Left renal cortex interstitium (tissue), 4 donors: ENCODE measurements around the gene ROR1. TPM values are rescaled to one million over a fixed set of nuclear protein-coding genes. Genes with fewer than 3 reads are reported as not detected.

Experiments
- DNase-seq, 4 donors: peaks; one replicate each; pipeline ENCODE4 v3.0.0-alpha.2; 2013; ENCODE audit warnings: low read depth in 4 of 4, low spot score in 2 of 4, missing footprints in 1 of 4
- polyA plus RNA-seq, 4 donors: library from polyadenylated mRNA; unstranded; fragments of 120-200 nt; gene quantifications; one replicate each; pipeline ENCODE4 v1.2.1, GENCODE V29; 2013; ENCODE audit not compliant: insufficient read length in 4 of 4

The ROR1 gene
- polyA plus RNA-seq, 4 donors: 29.2 to 38.1 (median 33.3) TPM

DNA sequence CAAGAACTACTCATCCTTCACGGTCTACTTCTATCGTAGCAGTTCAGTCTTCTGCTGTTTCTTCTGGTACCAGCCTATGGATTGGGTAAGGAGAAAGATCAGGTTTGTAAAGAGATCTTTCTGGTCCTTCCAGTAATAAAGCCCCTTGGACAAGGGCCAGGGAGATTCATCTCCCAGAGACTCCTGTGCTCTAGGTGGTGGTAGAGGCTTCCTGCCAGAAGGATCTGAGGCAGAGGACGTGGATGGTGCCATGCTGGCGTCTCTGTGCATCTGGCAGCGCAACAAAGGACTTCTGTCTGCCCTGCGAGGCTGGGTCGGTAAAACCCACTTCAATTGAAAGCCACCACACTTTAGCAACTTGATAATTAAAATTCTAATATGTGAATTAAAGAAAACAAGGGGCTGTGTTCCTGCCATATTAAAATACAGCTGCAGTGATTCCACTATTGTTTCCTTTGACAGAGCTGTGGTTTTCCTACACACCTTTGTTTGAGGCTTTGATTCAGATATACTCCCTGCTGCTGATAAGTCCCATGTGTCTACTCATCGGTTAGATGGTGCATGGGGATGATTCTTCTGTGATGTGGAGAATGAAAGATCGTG lies 73.6 kb downstream of the ROR1 start:
- DNase-seq: no peak

DNA sequence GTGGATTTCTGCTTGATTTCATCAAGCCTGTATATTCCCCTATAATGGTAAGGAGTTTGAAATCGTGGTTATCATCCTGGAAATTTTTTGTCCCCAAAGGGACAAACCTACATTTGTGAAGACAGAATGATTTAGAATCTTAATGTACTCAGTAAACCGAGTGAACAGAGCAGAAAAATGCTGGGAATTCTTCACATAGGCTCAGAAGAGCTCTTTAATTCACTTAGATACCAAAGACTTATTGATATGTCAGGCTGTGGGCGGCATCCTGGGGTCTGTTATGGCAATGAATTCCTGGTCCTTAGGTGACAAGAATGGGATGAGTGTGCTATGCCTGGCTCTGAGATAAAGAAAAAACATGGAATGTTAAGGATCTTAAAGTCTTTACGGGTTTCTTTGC lies 74.9 kb downstream of the ROR1 start:
- DNase-seq: no peak

DNA sequence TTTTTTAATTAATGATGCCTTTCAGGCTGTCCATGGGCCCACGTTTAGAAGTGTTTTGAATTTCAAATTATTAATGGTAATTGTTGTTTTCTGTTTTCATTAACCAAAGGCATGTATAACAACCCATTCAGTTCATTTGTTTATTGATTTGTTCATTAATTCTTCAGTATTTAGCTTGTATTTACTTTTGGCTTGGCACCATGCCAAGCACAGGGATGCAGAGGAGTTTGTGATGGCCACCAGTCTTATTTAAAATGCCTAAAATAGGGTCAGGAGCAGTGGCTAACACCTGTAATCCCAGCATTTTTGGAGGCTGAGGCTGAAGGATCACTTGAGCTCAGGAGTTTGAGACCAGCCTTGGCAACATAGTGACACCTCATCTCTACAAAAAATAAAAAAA lies 75.3 kb downstream of the ROR1 start:
- no peak for DNase-seq

DNA sequence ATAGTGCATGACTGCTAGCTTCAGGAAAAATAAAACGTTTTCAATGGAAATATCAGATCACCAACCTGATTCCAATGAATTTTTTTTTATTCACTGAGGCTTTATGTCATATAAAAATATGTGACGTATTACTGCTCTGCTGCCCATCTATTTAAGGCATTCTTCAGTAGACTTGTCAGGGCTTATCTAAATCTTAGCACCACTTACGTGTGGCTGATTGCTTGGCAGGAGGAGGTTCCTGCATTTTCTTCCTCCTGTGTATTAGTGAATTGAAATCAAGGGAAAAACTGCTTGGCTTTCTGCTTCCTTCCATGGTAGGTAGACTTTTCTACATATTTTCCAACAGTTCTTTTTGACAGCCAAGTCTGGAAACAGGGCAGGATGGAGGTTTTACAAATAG lies 80.3 kb downstream of the ROR1 start:
- DNase-seq: no peak

DNA sequence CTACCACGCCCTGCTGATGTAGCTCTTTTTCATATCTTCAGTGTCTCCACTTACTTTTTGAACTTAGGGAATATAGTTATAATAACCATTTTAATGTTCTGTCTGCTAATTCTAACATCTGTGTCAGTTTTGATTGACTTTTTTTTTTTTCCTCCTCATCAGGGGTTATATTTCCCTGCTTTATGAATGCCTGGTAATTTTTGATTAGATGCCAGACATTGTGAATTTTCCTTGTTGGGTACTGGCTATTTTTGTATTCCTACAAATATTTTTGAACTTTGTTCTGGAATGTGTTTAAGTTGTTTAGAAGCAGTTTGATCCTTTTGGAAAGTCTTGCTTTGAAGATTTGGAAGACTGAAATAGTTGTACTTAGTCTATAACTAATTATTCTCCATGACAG lies 82.1 kb downstream of the ROR1 start:
- no peak for DNase-seq

DNA sequence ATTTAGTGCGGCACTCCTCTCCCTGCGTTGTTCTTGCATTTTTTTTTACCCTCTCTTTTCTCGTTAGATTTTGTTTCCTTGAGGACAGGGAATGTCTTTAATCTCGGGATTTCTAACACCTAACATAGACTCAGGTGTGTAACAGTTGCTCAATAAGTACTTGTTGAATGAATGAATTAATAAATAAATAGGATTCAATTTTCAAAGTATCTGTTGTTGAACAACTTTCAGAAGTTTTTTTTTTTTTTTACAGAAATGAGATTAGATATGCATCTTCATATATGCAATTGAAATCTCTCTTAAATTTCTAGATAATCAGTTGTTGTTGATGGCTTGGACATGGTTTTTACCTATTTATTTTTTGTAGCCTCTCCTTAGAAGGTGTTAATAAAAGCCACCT lies 83.1 kb downstream of the ROR1 start:
- no peak for DNase-seq

- no peak for DNase-seq
Measured at GRCh38 chr1:63857478-63857877, 83.7 kb downstream of the ROR1 start.

DNA sequence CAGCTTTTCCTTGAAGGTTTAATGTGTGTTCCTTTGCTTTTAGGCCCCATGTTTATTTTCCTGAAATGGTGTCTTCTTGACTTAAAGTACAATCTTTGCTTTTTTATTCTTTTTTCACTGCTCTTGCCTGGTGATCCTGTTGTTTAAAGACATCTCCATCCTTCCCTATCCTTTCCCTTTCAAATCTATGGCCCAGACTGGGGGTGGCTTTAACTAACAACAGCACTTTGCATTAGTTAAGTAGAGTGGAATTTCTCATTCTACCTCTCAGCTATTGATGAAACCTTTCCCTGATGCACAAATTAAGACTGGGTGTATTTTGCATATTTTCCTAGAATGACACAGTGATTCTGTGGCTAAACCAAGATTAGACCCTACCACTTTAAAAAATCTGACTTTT lies 84.3 kb downstream of the ROR1 start:
- DNase-seq: no peak

DNA sequence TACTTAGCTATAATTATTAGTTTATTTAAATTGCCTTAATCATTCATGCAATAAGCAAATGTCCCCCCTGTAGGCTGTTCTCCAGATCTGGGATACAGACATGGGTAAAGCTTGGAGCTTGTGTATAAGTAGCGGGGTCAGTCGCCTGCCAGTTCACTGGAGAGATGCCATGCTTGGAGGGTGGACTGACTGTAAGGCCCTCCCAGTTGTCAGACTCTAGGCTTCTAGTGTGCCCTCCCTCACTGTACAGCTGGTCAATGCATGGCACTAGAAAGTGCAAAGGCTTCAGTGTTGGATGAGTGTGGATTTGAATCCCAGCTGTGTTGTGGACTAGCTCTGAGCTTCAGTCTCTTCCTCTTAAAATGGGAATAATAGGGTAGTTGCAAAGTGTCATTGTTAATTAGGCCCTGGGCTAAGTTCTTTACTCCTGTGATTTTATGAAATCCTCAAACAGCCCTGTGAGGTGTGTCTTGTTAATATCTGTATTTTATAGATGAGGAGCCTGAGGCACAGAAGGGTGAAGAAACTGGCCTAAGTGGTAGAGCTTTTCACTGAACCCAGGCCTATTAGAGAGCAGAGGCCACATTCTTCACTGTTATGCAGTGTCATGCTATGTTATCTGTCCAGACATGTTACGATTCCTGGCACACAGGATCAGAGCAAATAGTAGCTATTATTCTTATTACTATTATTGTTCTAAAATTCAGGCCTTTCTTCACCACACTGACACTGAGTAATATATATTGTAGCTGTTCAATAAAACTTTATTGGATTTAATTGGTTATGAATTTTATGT lies 85.9 kb downstream of the ROR1 start:
- no peak for DNase-seq

DNA sequence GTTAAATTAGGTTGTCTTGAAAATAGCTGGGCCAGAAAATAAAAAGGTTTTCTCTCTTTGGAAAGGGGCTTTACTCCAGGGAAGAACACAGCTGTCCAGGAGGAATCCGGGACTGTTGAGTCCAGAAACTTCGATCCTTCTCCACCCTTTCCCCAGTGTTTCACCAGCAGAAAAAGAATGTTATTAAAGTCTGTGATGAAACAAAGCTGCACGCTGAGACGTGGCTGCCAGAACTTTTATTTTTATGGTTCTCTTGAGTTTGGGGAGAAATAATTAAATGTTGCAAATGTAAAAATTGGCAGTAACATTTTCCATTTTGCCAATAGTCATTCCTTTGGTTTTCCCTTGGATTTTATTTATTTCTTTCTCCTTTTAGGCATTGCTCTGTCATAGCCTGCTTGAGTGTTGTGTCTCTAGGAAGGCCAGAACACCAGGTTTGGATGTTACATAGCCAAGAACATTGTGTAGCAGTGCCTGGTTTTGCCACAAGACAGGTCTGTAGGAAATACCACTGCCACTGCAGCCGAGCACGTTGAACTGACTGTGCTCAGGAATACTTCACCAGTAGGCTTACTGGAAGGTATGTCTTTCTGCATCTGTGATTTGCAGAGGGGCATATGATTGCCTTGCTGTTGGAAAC lies 87.4 kb downstream of the ROR1 start:
- DNase-seq: no peak

DNA sequence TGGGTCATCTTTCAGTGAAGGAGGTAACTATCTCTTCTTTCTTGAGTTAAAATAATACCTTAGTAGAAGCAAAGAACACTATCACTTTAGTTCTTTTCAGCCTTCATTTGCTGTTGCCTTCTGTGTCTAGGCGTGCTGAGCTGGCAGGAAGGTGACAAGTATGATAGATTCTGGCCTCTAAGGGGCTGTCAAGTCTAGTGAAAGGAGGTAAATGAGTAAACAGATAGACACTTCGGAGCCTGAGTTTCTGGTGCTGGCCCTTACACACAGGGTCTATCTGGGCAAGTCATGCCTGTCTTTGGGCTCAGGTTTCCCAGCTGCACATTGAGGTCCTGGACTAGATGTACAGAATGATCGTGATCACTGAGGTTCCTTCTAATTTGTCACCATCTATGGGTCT lies 89.3 kb downstream of the ROR1 start:
- no peak for DNase-seq

DNA sequence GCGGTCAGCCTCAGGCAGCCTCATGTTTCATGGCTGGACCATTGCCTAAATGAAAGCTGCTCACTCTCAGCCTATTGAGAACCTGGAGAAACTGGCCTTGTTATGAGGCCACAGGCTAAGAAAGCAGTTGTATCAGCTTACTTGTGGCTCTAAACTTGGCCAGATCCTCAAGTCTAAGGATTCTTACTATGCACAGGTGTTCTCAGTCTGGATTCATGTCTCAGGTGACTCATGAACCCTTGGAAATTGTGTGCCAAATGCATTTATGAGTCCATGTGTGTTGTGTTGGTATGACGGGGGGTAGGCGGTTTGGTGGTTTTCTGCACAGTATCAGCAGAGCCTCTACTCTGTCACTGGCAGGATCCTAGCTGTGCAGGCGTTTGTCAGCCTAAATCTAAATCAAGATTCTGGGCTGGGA lies 90.4 kb downstream of the ROR1 start:
- DNase-seq: no peak

DNA sequence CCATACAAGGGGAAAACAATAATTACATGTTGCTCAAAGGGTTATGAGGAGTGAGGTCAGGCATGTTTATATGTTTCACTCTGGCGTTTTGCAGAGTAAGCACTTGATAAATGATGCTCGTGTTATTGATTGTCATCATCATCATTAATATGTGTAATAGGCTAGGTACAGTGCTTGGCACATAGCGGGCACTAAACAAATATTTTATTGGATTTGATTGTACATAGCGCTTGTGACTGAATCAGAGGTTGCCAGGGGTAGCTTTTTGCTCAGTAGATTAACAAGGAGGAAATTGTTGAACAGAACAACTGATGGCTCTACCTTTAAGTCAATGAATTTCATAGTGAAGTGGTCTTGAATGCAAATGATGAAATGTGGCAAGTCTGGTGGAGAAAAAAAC lies 91.7 kb downstream of the ROR1 start:
- no peak for DNase-seq

DNA sequence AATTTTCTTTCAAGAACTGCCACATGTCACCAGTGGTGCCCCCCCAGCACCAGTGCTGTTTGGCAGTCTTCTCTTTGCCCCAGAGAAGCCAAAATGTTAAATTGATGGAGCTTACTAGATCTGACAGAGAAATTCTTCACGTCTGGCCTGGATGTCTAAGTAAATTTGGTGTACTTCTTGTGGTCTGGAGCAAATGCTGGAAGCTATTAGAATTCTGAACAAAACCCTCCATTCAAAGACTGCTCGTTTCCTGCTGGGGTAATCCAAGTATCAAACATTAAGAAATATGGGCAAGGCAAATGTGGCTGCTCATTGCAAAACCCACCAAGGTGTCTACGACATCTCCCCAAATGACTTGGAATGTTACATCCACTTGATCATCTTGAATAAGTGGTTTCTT lies 92.3 kb downstream of the ROR1 start:
- no peak for DNase-seq

GRCh38 chr1:63867429-63868176 lies 93.8 kb downstream of the ROR1 start:
- peak in 1 of 4 donors; percentile 38 for DNase-seq

- DNase-seq: no peak
Measured at GRCh38 chr1:63868268-63868781, 94.5 kb downstream of the ROR1 start.

GRCh38 chr1:63870152-63870551 lies 96.3 kb downstream of the ROR1 start:
- DNase-seq: no peak

DNA sequence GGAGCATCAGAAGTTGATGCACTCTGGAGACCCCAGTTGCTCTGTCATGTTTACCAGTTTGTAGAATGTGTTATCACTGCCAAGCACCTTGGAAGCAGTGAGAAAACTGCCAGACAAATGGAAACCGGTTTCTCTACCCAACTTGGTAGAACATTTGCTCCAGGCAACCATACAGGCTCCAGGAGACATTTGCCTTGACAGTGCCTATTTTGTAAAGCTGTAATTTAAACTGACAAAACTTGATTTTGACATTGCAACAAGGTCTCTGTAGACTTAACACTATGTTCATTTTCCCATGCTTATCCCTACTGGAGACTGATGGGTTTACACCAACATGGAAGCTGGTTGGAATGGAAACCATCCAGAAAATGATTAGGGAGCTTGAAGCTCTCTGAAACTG lies 97.6 kb downstream of the ROR1 start:
- no peak for DNase-seq

DNA sequence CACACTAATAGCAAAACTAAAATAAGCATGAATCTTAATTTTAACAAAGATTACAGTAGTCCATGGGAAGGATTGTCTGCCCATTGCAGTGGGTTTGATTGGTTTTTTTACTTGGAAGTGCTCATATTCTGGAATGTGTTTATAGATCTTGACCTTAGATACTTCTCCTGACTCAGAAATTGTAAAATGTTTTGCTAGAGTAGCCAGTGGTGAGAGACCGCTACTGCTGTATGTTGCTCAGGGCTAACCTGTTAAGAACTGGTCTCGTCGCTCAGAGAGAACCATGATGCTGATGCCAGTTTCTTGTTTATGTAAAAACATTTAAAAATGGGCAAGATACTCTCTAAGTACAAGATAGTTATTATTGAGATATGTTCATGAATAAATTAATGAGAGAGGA lies 99.9 kb downstream of the ROR1 start:
- DNase-seq: no peak

- DNase-seq: no peak
Measured at GRCh38 chr1:63874278-63874880, 100.6 kb downstream of the ROR1 start.

DNA sequence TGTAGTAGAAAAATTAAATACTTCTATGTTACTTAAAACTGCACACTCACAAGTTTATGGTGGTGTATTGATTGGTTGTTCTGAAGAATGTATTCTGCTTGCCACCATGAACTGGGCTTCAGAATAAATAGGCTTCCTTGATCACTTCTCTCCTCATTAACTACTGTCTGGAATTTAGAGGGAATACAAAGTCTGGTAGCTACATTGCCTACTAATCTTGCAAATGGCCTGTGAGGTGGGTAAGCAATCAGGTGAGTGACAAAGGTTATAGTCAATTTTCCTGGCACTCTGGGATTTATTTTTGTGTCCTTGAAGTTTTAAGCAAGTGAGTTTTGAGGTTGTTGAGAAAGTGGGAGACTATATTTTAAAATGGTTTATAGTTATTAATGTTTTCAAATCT lies 101.8 kb downstream of the ROR1 start:
- DNase-seq: no peak
